DND-41 (cell line): ENCODE measurements around the gene PRDM5.

Experiments
- EZH2 ChIP-seq: IDR thresholded peaks from 3 replicates; pipeline ENCODE4 v1.6.1; 2012; ENCODE audit warnings: borderline replicate concordance, low read depth, mild to moderate bottlenecking, moderate library complexity, low read length, inconsistent platforms; ENCODE audit not compliant: severe bottlenecking
- TF ChIP-seq, protein P1 (sequence below): IDR thresholded peaks from 2 replicates; pipeline ENCODE4 v1.5.1; 2012; ENCODE audit warnings: borderline replicate concordance, low read length, moderate library complexity, mild to moderate bottlenecking; ENCODE audit not compliant: poor library complexity, severe bottlenecking; ENCODE audit errors: extremely low read depth

DNA sequence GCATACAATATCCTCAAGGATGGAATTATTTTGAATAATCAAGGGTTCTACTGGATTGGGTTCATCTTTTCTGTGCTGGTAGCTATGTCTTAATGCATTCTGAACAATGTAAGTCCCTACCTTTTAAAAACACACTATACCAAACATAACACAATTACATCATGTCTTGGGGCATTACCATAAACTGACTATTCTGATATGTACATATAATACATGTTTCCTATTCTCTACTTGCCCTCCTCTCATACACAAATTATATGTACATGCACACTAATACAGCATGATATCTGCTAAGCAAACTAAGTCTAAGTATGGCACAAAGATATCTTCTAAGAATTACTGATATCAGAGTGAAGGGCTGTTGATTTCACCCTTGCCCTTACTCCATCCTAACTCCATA is 147.1 kb downstream of the PRDM5 start:
- TF ChIP-seq, protein P1, sequence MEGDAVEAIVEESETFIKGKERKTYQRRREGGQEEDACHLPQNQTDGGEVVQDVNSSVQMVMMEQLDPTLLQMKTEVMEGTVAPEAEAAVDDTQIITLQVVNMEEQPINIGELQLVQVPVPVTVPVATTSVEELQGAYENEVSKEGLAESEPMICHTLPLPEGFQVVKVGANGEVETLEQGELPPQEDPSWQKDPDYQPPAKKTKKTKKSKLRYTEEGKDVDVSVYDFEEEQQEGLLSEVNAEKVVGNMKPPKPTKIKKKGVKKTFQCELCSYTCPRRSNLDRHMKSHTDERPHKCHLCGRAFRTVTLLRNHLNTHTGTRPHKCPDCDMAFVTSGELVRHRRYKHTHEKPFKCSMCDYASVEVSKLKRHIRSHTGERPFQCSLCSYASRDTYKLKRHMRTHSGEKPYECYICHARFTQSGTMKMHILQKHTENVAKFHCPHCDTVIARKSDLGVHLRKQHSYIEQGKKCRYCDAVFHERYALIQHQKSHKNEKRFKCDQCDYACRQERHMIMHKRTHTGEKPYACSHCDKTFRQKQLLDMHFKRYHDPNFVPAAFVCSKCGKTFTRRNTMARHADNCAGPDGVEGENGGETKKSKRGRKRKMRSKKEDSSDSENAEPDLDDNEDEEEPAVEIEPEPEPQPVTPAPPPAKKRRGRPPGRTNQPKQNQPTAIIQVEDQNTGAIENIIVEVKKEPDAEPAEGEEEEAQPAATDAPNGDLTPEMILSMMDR: no peak
- no peak for TF ChIP-seq EZH2
